Thymus (tissue), 11 donors: ENCODE data around the gene LRMDA. TPM values are rescaled to one million over a fixed set of nuclear protein-coding genes. Genes with fewer than 3 reads are reported as not detected.

ENCODE experiments used
- DNase-seq, 9 donors: peaks; one replicate each; pipeline ENCODE4 v3.0.0-alpha.2; 2013; ENCODE audit warnings: low spot score in 9 of 9, low read depth in 6 of 9, missing footprints in 1 of 9
- H3K27ac ChIP-seq, 2 donors: one replicate each; pipeline ENCODE4 v1.5.1; 2013; ENCODE audit warnings: control low read depth in 1 of 2, low read depth in 1 of 2, low read length in 1 of 2, mild to moderate bottlenecking in 1 of 2, moderate library complexity in 1 of 2
- H3K27me3 ChIP-seq, 2 donors: one replicate each; pipeline ENCODE4 v1.5.1; 2013; ENCODE audit warnings: low read length in 1 of 2; ENCODE audit not compliant: control insufficient read depth in 2 of 2, insufficient read depth in 1 of 2
- H3K36me3 ChIP-seq, 2 donors: one replicate each; pipeline ENCODE4 v1.5.1; 2013; ENCODE audit warnings: low read length in 1 of 2, mild to moderate bottlenecking in 1 of 2, moderate library complexity in 1 of 2; ENCODE audit not compliant: control insufficient read depth in 2 of 2, insufficient read depth in 2 of 2
- H3K4me1 ChIP-seq, 2 donors: one replicate each; pipeline ENCODE4 v1.5.1; 2013; ENCODE audit warnings: low read length in 2 of 2; ENCODE audit not compliant: control insufficient read depth in 2 of 2, insufficient read depth in 2 of 2
- H3K4me3 ChIP-seq, 2 donors: one replicate each; pipeline ENCODE4 v1.5.1; 2013; ENCODE audit warnings: low read length in 2 of 2, control low read depth in 1 of 2, mild to moderate bottlenecking in 1 of 2
- H3K9me3 ChIP-seq, 2 donors: one replicate each; pipeline ENCODE4 v1.5.1; 2013; ENCODE audit warnings: low read length in 1 of 2, mild to moderate bottlenecking in 1 of 2; ENCODE audit not compliant: control insufficient read depth in 2 of 2, insufficient read depth in 1 of 2
- WGBS: extraction: QIAGEN DNeasy Blood & Tissue Kit; methylation state at CpG from one replicate; pipeline ENCODE4 v1.1.7; 2013; 5-methylcytosine and 5-hydroxymethylcytosine counted together
- polyA plus RNA-seq: library from polyadenylated mRNA; stranded (reverse); fragments of 200-250 nt; gene quantifications from one replicate; pipeline ENCODE4 v1.2.3, GENCODE V29; 2013
- total RNA-seq: library from RNA; stranded (reverse); fragments of 120-200 nt; gene quantifications from one replicate; pipeline ENCODE4 v1.2.4, GENCODE V29; 2013
- donor health status: healthy.

The LRMDA gene
- total and polyA plus RNA-seq, 2 donors, result 2.5 to 4.6 TPM

DNA sequence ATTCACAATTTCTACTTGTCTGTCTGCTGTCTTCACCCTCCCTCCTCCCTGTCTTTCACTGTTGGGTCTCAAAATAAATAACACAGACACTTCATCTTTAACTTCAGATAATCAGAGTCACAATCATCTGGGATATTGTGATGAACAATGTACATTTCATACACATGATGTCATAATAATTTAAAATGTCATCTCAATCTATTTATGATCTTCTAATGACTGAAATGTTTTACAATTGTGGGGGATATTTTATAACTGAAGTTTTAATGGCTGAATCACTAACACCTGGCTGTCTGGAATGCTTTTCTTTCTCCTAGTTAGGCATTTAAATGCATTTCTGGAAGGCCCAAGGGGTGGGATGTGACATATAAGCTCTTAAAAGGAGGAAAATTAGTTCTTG, 859.8 kb downstream of the LRMDA start:
- Histone ChIP-seq H3K9me3 (no peaks in the 10 kb centered on the region), H3K27ac (no peak overlapping the region), H3K4me3 (no peak overlapping the region), H3K36me3 (no peaks in the 10 kb centered on the region), H3K27me3 (no peaks in the 10 kb centered on the region), H3K4me1 (no peaks in the 10 kb centered on the region)
- DNase-seq, result no peak

- Histone ChIP-seq H3K9me3 (no peaks in the 10 kb centered on the region), H3K36me3 (no peaks in the 10 kb centered on the region), H3K27me3 (no peaks in the 10 kb centered on the region), H3K27ac (no peak overlapping the region), H3K4me1 (no peaks in the 10 kb centered on the region), H3K4me3 (no peak overlapping the region)
- no peak for DNase-seq
- WGBS, result 83% methylated on average over 4 of the region's 4 CpGs
These were observed 860.5 kb downstream of the LRMDA start for GRCh38 chr10:76291885-76292284.

- WGBS, result 92% methylated on average over 3 of the region's 3 CpGs
- Histone ChIP-seq H3K4me3 (no peak overlapping the region), H3K36me3 (no peaks in the 10 kb centered on the region), H3K27me3 (no peaks in the 10 kb centered on the region), H3K4me1 (no peaks in the 10 kb centered on the region), H3K9me3 (no peaks in the 10 kb centered on the region), H3K27ac (no peak overlapping the region)
- no peak for DNase-seq
These were observed 865.5 kb downstream of the LRMDA start for GRCh38 chr10:76296957-76297356.

DNA sequence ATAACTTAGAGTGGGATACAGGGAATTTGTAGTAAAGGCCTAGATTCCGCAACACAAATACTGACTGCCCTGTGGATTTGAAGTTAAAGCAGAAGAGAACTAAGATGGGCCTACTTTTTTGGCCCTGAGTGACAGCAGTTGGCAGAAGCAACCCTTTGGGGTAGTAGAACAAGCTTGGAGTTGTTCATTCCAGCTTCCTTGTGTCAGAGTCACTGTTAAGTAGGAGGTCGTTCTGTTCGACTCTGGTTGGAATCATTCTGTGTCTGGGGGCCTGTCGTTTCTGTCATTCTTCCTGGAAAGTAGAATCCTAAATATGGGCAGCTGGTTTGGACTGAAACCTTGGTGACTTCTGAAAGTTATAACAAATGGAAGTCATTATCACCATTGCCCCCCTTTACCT, 865.9 kb downstream of the LRMDA start:
- Histone ChIP-seq H3K27me3 (no peaks in the 10 kb centered on the region), H3K4me3 (no peak overlapping the region), H3K27ac (no peak overlapping the region), H3K4me1 (no peaks in the 10 kb centered on the region), H3K9me3 (no peaks in the 10 kb centered on the region), H3K36me3 (no peaks in the 10 kb centered on the region)
- DNase-seq, result no peak
- 90% methylated on average over 4 of the region's 4 CpGs for WGBS

DNA sequence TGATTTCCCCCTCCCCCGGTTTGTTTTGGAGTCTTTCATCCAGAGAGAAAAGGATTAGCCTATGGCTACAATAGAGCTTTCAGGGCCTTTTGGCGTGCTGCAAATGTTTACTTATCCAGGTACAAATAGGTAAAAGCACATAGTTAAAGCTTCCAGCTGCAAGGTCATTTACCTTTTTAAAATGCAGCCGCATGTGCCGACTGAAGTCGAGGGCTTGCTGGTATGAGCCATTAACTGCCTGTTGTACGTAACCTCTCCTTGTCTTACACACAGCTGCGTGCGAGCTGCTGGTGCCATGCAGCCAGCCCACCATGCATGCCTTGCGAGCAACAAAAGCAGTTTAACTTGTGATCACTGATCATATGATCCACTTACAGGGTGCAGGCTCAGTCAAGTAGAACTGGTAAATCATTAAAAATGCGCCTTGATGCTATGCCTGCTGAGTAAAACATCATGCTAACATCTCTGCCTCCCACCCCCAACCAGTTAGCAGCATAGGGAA, 866.4 kb downstream of the LRMDA start:
- Histone ChIP-seq H3K4me3 (no peak overlapping the region), H3K4me1 (no peaks in the 10 kb centered on the region), H3K27me3 (no peaks in the 10 kb centered on the region), H3K27ac (no peak overlapping the region), H3K36me3 (no peaks in the 10 kb centered on the region), H3K9me3 (no peaks in the 10 kb centered on the region)
- WGBS, result 90% methylated on average over 10 of the region's 10 CpGs
- DNase-seq, result no peak

DNA sequence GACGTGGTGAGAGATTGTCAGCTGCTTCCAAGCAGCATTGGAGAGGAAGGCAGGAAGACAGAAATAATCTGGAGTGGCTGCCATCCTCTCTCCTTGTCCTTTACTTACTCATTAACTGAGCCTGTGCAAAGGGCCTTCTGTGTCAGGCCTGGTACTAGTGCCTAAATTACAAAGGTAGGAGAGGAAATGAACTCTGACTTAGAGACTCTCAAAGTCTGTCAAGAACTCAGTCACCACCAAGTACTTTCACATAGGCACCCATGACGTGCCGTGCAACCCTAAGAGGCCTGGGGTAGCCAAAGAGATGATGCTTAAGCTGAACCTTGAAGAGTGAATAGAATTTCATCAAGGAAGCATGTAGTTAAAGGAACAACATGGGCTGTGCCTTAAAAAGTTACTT, 866.9 kb downstream of the LRMDA start:
- H3K4me3 ChIP-seq, result no peak overlapping the region
- no peaks in the 10 kb centered on the region for H3K9me3 ChIP-seq
- no peak for DNase-seq
- WGBS, result 82% methylated on average over 3 of the region's 3 CpGs
- no peak overlapping the region for H3K27ac ChIP-seq
- H3K27me3 ChIP-seq, result no peaks in the 10 kb centered on the region
- no peaks in the 10 kb centered on the region for H3K36me3 ChIP-seq
- no peaks in the 10 kb centered on the region for H3K4me1 ChIP-seq

- Histone ChIP-seq H3K27me3 (no peaks in the 10 kb centered on the region), H3K27ac (no peak overlapping the region), H3K36me3 (no peaks in the 10 kb centered on the region), H3K4me3 (no peak overlapping the region), H3K4me1 (no peaks in the 10 kb centered on the region), H3K9me3 (no peaks in the 10 kb centered on the region)
- DNase-seq, result no peak
- 79% methylated on average over 4 of the region's 4 CpGs for WGBS
These were observed 868.1 kb downstream of the LRMDA start for GRCh38 chr10:76299501-76299900.

DNA sequence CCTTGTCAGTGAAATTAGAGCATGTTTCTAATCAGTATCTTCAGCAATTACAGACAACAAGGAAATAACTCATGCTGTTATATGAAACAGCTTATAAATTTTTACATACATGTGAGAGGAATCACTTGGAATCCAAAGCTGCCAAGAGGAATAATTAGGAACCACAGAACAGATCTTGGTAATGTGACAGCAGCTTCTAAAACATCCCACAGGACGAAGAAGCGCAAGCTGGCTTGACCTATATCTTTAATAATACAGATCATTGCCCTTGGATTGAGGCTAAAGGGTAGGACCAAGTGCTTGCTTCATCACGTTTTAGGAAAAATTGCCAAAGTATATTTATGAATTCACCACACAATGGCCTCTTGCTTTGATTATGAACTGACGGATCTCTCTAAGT, 869.8 kb downstream of the LRMDA start:
- Histone ChIP-seq H3K27ac (no peak overlapping the region), H3K4me3 (no peak overlapping the region), H3K4me1 (no peaks in the 10 kb centered on the region), H3K36me3 (no peaks in the 10 kb centered on the region), H3K27me3 (no peaks in the 10 kb centered on the region), H3K9me3 (no peaks in the 10 kb centered on the region)
- DNase-seq, result no peak
- WGBS, result 95% methylated on average over 4 of the region's 4 CpGs

DNA sequence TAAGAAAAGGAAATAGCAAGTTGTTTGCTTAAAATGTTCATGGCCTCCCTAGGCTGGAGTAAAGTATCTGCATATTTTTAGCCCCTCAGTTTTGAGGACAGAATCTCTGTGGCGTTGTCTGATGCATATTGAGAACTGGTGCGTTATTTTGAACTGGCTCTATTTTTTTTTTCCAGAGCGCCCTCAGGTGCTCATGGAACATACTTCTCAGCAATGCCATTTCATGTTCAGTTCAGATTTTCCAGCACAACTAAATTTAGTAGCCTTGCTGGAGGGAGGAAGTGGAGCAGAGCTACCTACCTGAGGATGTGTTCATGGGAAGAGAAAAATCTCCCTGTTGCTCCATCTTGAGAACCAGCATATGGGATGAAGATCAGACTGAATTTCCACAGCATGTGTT, 870.5 kb downstream of the LRMDA start:
- 60% methylated on average over 3 of the region's 3 CpGs for WGBS
- Histone ChIP-seq H3K27ac (no peak overlapping the region), H3K9me3 (no peaks in the 10 kb centered on the region), H3K36me3 (no peaks in the 10 kb centered on the region), H3K27me3 (no peaks in the 10 kb centered on the region), H3K4me1 (no peaks in the 10 kb centered on the region), H3K4me3 (no peak overlapping the region)
- DNase-seq, result no peak

GRCh38 chr10:76302481-76302880, 871.1 kb downstream of the LRMDA start:
- no peaks in the 10 kb centered on the region for H3K27me3 ChIP-seq
- H3K4me1 ChIP-seq, result no peaks in the 10 kb centered on the region
- H3K4me3 ChIP-seq, result no peak overlapping the region
- H3K27ac ChIP-seq, result no peak overlapping the region
- H3K36me3 ChIP-seq, result no peaks in the 10 kb centered on the region
- no peak for DNase-seq
- no peaks in the 10 kb centered on the region for H3K9me3 ChIP-seq
- 96% methylated on average over 1 of the region's 1 CpG for WGBS
